ENCODE results near the gene AGMO. TPM values are rescaled to one million over a fixed set of nuclear protein-coding genes. Genes with fewer than 3 reads are reported as not detected.
"Not testable (repeated sequence)": the region's sequence is repeated elsewhere in the genome, so short reads cannot be mapped to it uniquely, and the experiment has no call there.

The AGMO gene
- total and polyA plus RNA-seq, 2 experiments from 2014 or later = 6.5 to 7.3 TPM

- no peak overlapping the region for H3K4me2 ChIP-seq
- TF ChIP-seq CTCF (IDR thresholded peaks at IDR 0.05; ENCODE audit: poor library complexity) (no peak), EZH2 (IDR thresholded peaks at IDR 0.05; ENCODE audit: borderline replicate concordance) (no peak), EZH2phosphoT487 (IDR thresholded peaks at IDR 0.05; ENCODE audit: low read depth, severe bottlenecking, unreplicated experiment) (no peak)
- no peak overlapping the region for H3K4me3 ChIP-seq
- H3K27ac ChIP-seq = no peak overlapping the region
- H3K36me3 ChIP-seq (replicated peaks; ENCODE audit: insufficient read depth, low read depth) = no peaks in the 10 kb centered on the region
- DNase-seq (ENCODE audit: low spot score) = no peak
- no peak overlapping the region for H2AFZ ChIP-seq
- H3K27me3 ChIP-seq = no peaks in the 10 kb centered on the region
- WGBS (ENCODE audit: low lambda C conversion rate, missing lambda C conversion rate) = 97% methylated on average over 21 of the region's 21 CpGs
- H4K20me1 ChIP-seq (ENCODE audit: insufficient read depth, poor library complexity, severe bottlenecking) = no peaks in the 10 kb centered on the region
- no peaks in the 10 kb centered on the region for H3K79me2 ChIP-seq
- H3K9me3 ChIP-seq (ENCODE audit: low read depth) = no peaks in the 10 kb centered on the region
- no peaks in the 10 kb centered on the region for H3K4me1 ChIP-seq (ENCODE audit: insufficient read depth)
- no peaks in the 10 kb centered on the region for H3K9me2 ChIP-seq (replicated peaks; ENCODE audit: insufficient read depth)
Observed at GRCh38 chr7:15525652-15526263, 36.1 kb downstream of the AGMO start.

GRCh38 chr7:15524077-15524476, 37.7 kb downstream of the AGMO start:
- no peak for DNase-seq (ENCODE audit: low spot score)
- Histone ChIP-seq H3K4me1 (ENCODE audit: insufficient read depth) (no peaks in the 10 kb centered on the region), H3K4me3 (no peak overlapping the region), H3K4me2 (no peak overlapping the region), H3K36me3 (replicated peaks; ENCODE audit: insufficient read depth, low read depth) (no peaks in the 10 kb centered on the region), H3K79me2 (no peaks in the 10 kb centered on the region), H2AFZ (no peak overlapping the region), H3K9me2 (replicated peaks; ENCODE audit: insufficient read depth) (no peaks in the 10 kb centered on the region), H3K27ac (no peak overlapping the region), H4K20me1 (ENCODE audit: insufficient read depth, poor library complexity, severe bottlenecking) (no peaks in the 10 kb centered on the region), H3K9me3 (ENCODE audit: low read depth) (no peaks in the 10 kb centered on the region), H3K27me3 (no peaks in the 10 kb centered on the region)
- TF ChIP-seq EZH2phosphoT487 (IDR thresholded peaks at IDR 0.05; ENCODE audit: low read depth, severe bottlenecking, unreplicated experiment) (no peak), CTCF (IDR thresholded peaks at IDR 0.05; ENCODE audit: poor library complexity) (no peak), EZH2 (IDR thresholded peaks at IDR 0.05; ENCODE audit: borderline replicate concordance) (no peak)
- WGBS (ENCODE audit: low lambda C conversion rate, missing lambda C conversion rate) = 98% methylated on average over 1 of the region's 1 CpG

- H3K79me2 ChIP-seq; H3K9me3 ChIP-seq (ENCODE audit: low read depth); H3K27ac ChIP-seq; H3K4me2 ChIP-seq; DNase-seq (ENCODE audit: low spot score); H3K4me3 ChIP-seq; H3K4me1 ChIP-seq (ENCODE audit: insufficient read depth); H3K27me3 ChIP-seq; H2AFZ ChIP-seq; H3K9me2 ChIP-seq (replicated peaks; ENCODE audit: insufficient read depth); H4K20me1 ChIP-seq (ENCODE audit: insufficient read depth, poor library complexity, severe bottlenecking); H3K36me3 ChIP-seq (replicated peaks; ENCODE audit: insufficient read depth, low read depth): not testable (repeated sequence)
- WGBS (ENCODE audit: low lambda C conversion rate, missing lambda C conversion rate) = 89% methylated on average over 7 of the region's 7 CpGs
Observed at GRCh38 chr7:15517865-15518264, 44.0 kb downstream of the AGMO start.

- H3K79me2 ChIP-seq = no peaks in the 10 kb centered on the region
- no peak for TF ChIP-seq EZH2phosphoT487 (IDR thresholded peaks at IDR 0.05; ENCODE audit: low read depth, severe bottlenecking, unreplicated experiment)
- no peak for TF ChIP-seq EZH2 (IDR thresholded peaks at IDR 0.05; ENCODE audit: borderline replicate concordance)
- TF ChIP-seq CTCF (IDR thresholded peaks at IDR 0.05; ENCODE audit: poor library complexity) = no peak
- WGBS (ENCODE audit: low lambda C conversion rate, missing lambda C conversion rate) = 27% methylated on average over 4 of the region's 4 CpGs
- peak overlapping the region; percentile 56 for H3K4me2 ChIP-seq
- H4K20me1 ChIP-seq (ENCODE audit: insufficient read depth, poor library complexity, severe bottlenecking) = no peaks in the 10 kb centered on the region
- no peaks in the 10 kb centered on the region for H3K9me2 ChIP-seq (replicated peaks; ENCODE audit: insufficient read depth)
- no peaks in the 10 kb centered on the region for H3K27me3 ChIP-seq
- no peaks in the 10 kb centered on the region for H3K9me3 ChIP-seq (ENCODE audit: low read depth)
- DNase-seq (ENCODE audit: low spot score) = peak; percentile 8
- no peaks in the 10 kb centered on the region for H3K4me1 ChIP-seq (ENCODE audit: insufficient read depth)
- peak overlapping the region; percentile 35 for H3K27ac ChIP-seq
- peak overlapping the region; percentile 43 for H2AFZ ChIP-seq
- H3K4me3 ChIP-seq = no peak overlapping the region
- no peaks in the 10 kb centered on the region for H3K36me3 ChIP-seq (replicated peaks; ENCODE audit: insufficient read depth, low read depth)
Observed at GRCh38 chr7:15515252-15515651, 46.6 kb downstream of the AGMO start.

Data from hepatocyte (in vitro differentiated cells).